ENCODE data around the gene LDHAL6A. TPM values are rescaled to one million over a fixed set of nuclear protein-coding genes. Genes with fewer than 3 reads are reported as not detected.

Gene LDHAL6A
- total and polyA plus RNA-seq, 2 of the 13 experiments (the other 11 are each of a cell fraction or from before 2014, with no cell fraction given) = not detected

GRCh38 chr11:18526521-18527296 lies 71.1 kb downstream of the LDHAL6A start, which contains the start of gene TSG101 (continued):
- TF ChIP-seq RARA (CRISPR knock-in tag; IDR thresholded peaks at IDR 0.05) = peak; percentile 33; the same call in 1 of the 2 replicates
- no peak; the same call in 1 of the 2 replicates for TF ChIP-seq FIP1L1 (IDR thresholded peaks at IDR 0.05; ENCODE audit: borderline replicate concordance, insufficient read depth, low read depth, low read length)
- TF ChIP-seq TFDP1 (CRISPR knock-in tag; IDR thresholded peaks at IDR 0.05; ENCODE audit: borderline replicate concordance) = peak; percentile 41; the same call in 1 of the 2 replicates
- peak; percentile 91 for TF ChIP-seq ZNF407 (CRISPR knock-in tag; IDR thresholded peaks at IDR 0.05; ENCODE audit: not compliant biosample characterization)
- peak; percentile 91 for TF ChIP-seq ZMYM4 (CRISPR knock-in tag; IDR thresholded peaks at IDR 0.05)
- no peak for TF ChIP-seq GPBP1L1 (CRISPR knock-in tag; IDR thresholded peaks at IDR 0.05)
- TF ChIP-seq ZFP41 (CRISPR knock-in tag; IDR thresholded peaks at IDR 0.05; ENCODE audit: borderline replicate concordance) = no peak
- peak; percentile 97 for TF ChIP-seq ZFY (CRISPR knock-in tag; IDR thresholded peaks at IDR 0.05)
- TF ChIP-seq ZNF225 (CRISPR knock-in tag; IDR thresholded peaks at IDR 0.05) = peak; percentile 87
- no peak for TF ChIP-seq EZH2 (conservative IDR thresholded peaks at IDR 0.05; ENCODE audit: low read depth, low read length)
- TF ChIP-seq ZNF275 (CRISPR knock-in tag; IDR thresholded peaks at IDR 0.05; ENCODE audit: borderline replicate concordance) = peak; percentile 82; the same call in 1 of the 2 replicates
- TF ChIP-seq ZNF574 (CRISPR knock-in tag; IDR thresholded peaks at IDR 0.05) = peak; percentile 92
- TF ChIP-seq MIER2 (CRISPR knock-in tag; IDR thresholded peaks at IDR 0.05) = no peak

Measured in HepG2 (cell line).